ENCODE results near the gene CYP27C1. TPM values are rescaled to one million over a fixed set of nuclear protein-coding genes. Genes with fewer than 3 reads are reported as not detected.

Gene CYP27C1
- total RNA-seq, 1 experiment from 2014 or later, result 0.11 TPM

DNA sequence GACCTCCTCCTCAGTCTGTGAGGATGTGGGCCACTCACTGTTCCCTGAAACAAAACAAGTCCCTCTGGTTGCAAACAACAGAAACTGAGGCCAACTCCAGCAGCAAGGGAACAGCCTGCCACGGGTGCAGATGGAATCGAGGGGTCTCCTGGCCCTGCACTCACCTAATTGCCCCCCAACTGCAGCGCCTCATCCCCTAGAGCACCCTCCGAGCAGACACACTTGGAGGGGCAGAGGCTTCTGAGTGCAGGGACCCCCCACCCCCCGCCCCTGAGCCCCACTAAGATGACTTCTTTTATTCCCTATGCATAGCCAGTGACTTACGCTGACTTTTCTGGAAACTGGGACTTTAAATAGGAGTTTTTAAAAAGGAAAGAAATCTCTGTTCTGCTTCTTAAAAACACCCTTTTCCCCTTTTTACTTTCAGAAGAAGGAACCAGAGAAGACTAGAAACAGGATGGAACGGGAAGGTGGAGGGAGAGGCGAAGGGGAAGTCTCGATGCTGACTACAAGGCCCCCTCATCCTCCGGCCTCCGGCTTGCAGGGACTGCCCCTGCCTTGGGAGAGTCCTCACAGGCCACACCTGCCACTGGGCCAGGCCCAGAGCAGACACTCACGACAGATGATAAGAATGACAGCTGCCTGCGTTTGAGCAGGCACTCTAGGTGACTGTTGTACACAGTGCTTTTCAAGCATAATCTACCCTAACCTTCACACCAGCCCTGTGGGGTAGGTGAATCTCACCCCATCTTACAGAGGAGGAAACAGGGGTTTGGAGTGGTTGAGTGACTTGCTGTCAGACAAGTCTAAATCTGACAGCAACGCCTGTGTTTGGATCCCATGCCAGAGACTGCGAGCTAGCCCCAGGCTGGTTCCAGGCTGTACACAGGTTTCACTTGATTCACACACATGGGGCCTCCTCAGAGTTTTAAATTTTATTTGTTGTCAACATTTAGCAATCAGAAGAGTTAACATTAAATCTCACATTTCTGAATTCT is 85.0 kb downstream of the CYP27C1 start:
- no peaks in the 10 kb centered on the region for H3K27me3 ChIP-seq (replicated peaks; ENCODE audit: control insufficient read depth, insufficient read depth, low read length)
- H3K4me3 ChIP-seq (ENCODE audit: low read depth, low read length), result no peak overlapping the region
- H3K4me1 ChIP-seq, result peaks cover 23% of the 10 kb centered on the region
- 0 out of 2 replicates have a peak, but pooled peaks cover 3% of the 10 kb centered on the region for H3K9me3 ChIP-seq
- peak overlapping the region; percentile 43 for H3K27ac Mint-ChIP-seq (ENCODE audit: unreplicated experiment)
- ChIA-PET CTCF (interaction anchor here (0.5 to 1.6 kb wide), 2 partner anchors 20 to 28 kb away, joined by 3 to 4 read pairs; partner anchors contain the start of gene BIN1), POLR2A (interaction anchor here (1.0 kb wide), 1 partner anchor 28 kb away, joined by 4 read pairs; the partner anchor contains the start of gene BIN1)
- H3K36me3 Mint-ChIP-seq (ENCODE audit: insufficient read depth, unreplicated experiment), result peaks cover 23% of the 10 kb centered on the region
- TF ChIP-seq, protein P1, sequence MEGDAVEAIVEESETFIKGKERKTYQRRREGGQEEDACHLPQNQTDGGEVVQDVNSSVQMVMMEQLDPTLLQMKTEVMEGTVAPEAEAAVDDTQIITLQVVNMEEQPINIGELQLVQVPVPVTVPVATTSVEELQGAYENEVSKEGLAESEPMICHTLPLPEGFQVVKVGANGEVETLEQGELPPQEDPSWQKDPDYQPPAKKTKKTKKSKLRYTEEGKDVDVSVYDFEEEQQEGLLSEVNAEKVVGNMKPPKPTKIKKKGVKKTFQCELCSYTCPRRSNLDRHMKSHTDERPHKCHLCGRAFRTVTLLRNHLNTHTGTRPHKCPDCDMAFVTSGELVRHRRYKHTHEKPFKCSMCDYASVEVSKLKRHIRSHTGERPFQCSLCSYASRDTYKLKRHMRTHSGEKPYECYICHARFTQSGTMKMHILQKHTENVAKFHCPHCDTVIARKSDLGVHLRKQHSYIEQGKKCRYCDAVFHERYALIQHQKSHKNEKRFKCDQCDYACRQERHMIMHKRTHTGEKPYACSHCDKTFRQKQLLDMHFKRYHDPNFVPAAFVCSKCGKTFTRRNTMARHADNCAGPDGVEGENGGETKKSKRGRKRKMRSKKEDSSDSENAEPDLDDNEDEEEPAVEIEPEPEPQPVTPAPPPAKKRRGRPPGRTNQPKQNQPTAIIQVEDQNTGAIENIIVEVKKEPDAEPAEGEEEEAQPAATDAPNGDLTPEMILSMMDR (IDR thresholded peaks at IDR 0.05; ENCODE audit: insufficient read depth in 1 of 2, low read depth in 1 of 2, low read length in 1 of 2, severe bottlenecking in 1 of 2, unreplicated experiment in 1 of 2), result no peak
- H3K36me3 ChIP-seq (ENCODE audit: control insufficient read depth, insufficient read depth, low read length), result peaks cover 2% of the 10 kb centered on the region; the same call in 1 of the 2 replicates
- H3K4me3 Mint-ChIP-seq (ENCODE audit: unreplicated experiment), result no peak overlapping the region
- H3K4me1 Mint-ChIP-seq (ENCODE audit: low read depth, unreplicated experiment), result peaks cover 18% of the 10 kb centered on the region
- intact Hi-C loops (cut with micrococcal nuclease; ENCODE audit: unreplicated experiment), result loop anchor here (2.0 kb wide), 1 partner anchor 36 kb away; no protein-coding TSS in a partner anchor
- DNase-seq, result no peak
- peaks cover 13% of the 10 kb centered on the region for H3K9me3 Mint-ChIP-seq (ENCODE audit: unreplicated experiment)
- H3K27me3 Mint-ChIP-seq (ENCODE audit: insufficient read depth, unreplicated experiment), result no peaks in the 10 kb centered on the region
- BruUV-seq (replicated peaks), result no TSS peak

DNA sequence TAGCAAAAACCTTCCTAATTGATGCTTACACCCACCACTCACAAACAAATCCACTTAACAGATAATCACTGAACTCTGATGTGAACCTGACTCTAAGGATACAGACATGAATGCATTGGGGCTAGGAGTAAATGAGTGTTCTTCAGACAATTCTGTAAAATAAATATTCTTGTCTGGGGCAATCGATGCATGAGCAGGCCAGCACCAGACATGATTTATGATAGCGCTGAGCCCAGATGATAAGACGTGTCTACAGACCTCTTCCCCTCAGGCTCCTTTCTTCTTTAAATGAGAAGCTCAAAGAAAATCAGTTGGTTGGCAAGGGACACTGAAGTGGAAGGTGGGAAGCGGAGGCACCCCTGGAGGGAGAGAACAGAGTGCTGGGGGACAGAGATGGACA is 85.9 kb downstream of the CYP27C1 start:
- peak overlapping the region; percentile 4 for H3K4me3 Mint-ChIP-seq (ENCODE audit: unreplicated experiment)
- ChIA-PET CTCF (interaction anchor here (0.5 to 1.6 kb wide), 2 partner anchors 19 to 27 kb away, joined by 3 to 4 read pairs; partner anchors contain the start of gene BIN1), POLR2A (interaction anchor here (1.0 kb wide), 1 partner anchor 27 kb away, joined by 4 read pairs; the partner anchor contains the start of gene BIN1)
- H3K36me3 ChIP-seq (ENCODE audit: control insufficient read depth, insufficient read depth, low read length), result peaks cover 2% of the 10 kb centered on the region; the same call in 1 of the 2 replicates
- TF ChIP-seq, protein P1 (IDR thresholded peaks at IDR 0.05; ENCODE audit: insufficient read depth in 1 of 2, low read depth in 1 of 2, low read length in 1 of 2, severe bottlenecking in 1 of 2, unreplicated experiment in 1 of 2), result no peak
- BruUV-seq (replicated peaks), result no TSS peak
- DNase-seq, result peak in 1 of 2 experiments; percentile 52
- H3K4me1 ChIP-seq, result peaks cover 23% of the 10 kb centered on the region
- peaks cover 11% of the 10 kb centered on the region for H3K4me1 Mint-ChIP-seq (ENCODE audit: low read depth, unreplicated experiment)
- H3K9me3 Mint-ChIP-seq (ENCODE audit: unreplicated experiment), result peaks cover 4% of the 10 kb centered on the region
- H3K9me3 ChIP-seq, result 0 out of 2 replicates have a peak, but pooled peaks cover under 1% of the 10 kb centered on the region
- no peaks in the 10 kb centered on the region for H3K27me3 ChIP-seq (replicated peaks; ENCODE audit: control insufficient read depth, insufficient read depth, low read length)
- intact Hi-C loops (cut with micrococcal nuclease; ENCODE audit: unreplicated experiment), result loop anchor here (2.0 kb wide), 1 partner anchor 37 kb away; no protein-coding TSS in a partner anchor
- no peak overlapping the region for H3K4me3 ChIP-seq (ENCODE audit: low read depth, low read length)
- peaks cover 18% of the 10 kb centered on the region for H3K36me3 Mint-ChIP-seq (ENCODE audit: insufficient read depth, unreplicated experiment)
- H3K27ac Mint-ChIP-seq (ENCODE audit: unreplicated experiment), result peak overlapping the region; percentile 43
- no peaks in the 10 kb centered on the region for H3K27me3 Mint-ChIP-seq (ENCODE audit: insufficient read depth, unreplicated experiment)

Other genes starting within 250 kb of the CYP27C1 start
- 198 and 205 TPM in 2 replicates for gene BIN1, start 113.1 kb downstream of the CYP27C1 start, total RNA-seq (2022)
- 50.5 and 52.5 TPM in 2 replicates for gene ERCC3, start 73.8 kb upstream of the CYP27C1 start, total RNA-seq (2022)
- 35.0 and 38.7 TPM in 2 replicates for gene MAP3K2, start 167.7 kb upstream of the CYP27C1 start, total RNA-seq (2022)
- gene PROC, start 198.1 kb upstream of the CYP27C1 start, total RNA-seq (2022), result 4.1 and 6.4 TPM in 2 replicates

Data from Caco-2 (cell line).